ENCODE data around the gene NCKAP5.

DNA sequence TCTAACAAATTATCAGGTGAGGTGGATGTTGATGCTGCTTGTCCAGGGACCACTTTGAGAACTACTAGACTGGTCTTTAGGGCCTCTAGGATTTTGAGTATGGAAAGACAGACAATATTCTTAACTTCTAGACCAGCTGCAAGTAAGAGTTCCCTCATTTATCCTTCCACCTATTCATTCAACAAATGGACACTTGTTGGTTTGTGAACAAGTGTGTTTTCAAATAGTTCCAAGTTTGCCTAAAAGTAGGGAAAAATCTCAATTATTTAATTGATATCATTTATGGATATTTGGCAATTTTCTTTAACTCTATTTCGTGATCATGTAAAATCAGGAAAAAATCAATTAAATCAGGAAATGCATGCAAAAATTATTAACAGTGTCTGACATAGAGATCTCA is 245.4 kb downstream of the NCKAP5 start:
- TF ChIP-seq BCL11A (IDR thresholded peaks at IDR 0.05; ENCODE audit: low read depth in 2 of 2, low read length in 2 of 2), result no peak
- no peak for TF ChIP-seq POLR2A (IDR thresholded peaks at IDR 0.05; ENCODE audit: control extremely low read depth in 1 of 2, low read depth in 2 of 2, low read length in 2 of 2)
- TF ChIP-seq EZH2 (IDR thresholded peaks at IDR 0.05; ENCODE audit: low read depth, low read length, severe bottlenecking), result no peak
- TF ChIP-seq RXRA (IDR thresholded peaks at IDR 0.05; ENCODE audit: insufficient read depth, low read depth, low read length), result no peak
- no peak for TF ChIP-seq SRF (IDR thresholded peaks at IDR 0.05; ENCODE audit: low read depth, low read length)
- no peak for TF ChIP-seq TAF1 (IDR thresholded peaks at IDR 0.05; ENCODE audit: low read depth, low read length)
- TF ChIP-seq CTCF (IDR thresholded peaks at IDR 0.05; ENCODE audit: control extremely low read depth in 1 of 3, insufficient read depth in 1 of 3, low read depth in 1 of 3, low read length in 3 of 3), result no peak
- no peak for TF ChIP-seq SP1 (IDR thresholded peaks at IDR 0.05; ENCODE audit: low read depth, low read length)
- TF ChIP-seq HDAC6 (IDR thresholded peaks at IDR 0.05; ENCODE audit: low read depth, low read length), result no peak
- TF ChIP-seq MAX (IDR thresholded peaks at IDR 0.05), result no peak
- TF ChIP-seq JUND (IDR thresholded peaks at IDR 0.05; ENCODE audit: low read length), result no peak
